Prostate gland (tissue), 2 donors: ENCODE results near the gene IRX5.

ENCODE experiments used
- CTCF ChIP-seq, 4 experiments: fragments of 200-600 bp in 2 of 4; fragments of 450-650 bp in 2 of 4; sonication (generic) in 2 of 4; IDR thresholded peaks; 1 replicate in 3 of 4; 2 replicates in 1 of 4; pipeline ENCODE4 v1.5.1; 2016 to 2019; ENCODE audit warnings: antibody characterized with exemption in 4 of 4, mild to moderate bottlenecking in 2 of 4, moderate library complexity in 2 of 4
- POLR2A ChIP-seq: fragments of 450-650 bp; IDR thresholded peaks from one replicate; pipeline ENCODE4 v1.6.1; 2016; ENCODE audit warnings: antibody characterized with exemption, mild to moderate bottlenecking

GRCh38 chr16:54962045-54962444 is 31.4 kb downstream of the IRX5 start:
- TF ChIP-seq POLR2A (no peak), CTCF (IDR thresholded peaks at IDR 0.05) (no peak)
